Right atrium auricular region (tissue), 2 donors: Measurements from ENCODE around the gene COL24A1. TPM values are rescaled to one million over a fixed set of nuclear protein-coding genes. Genes with fewer than 3 reads are reported as not detected.
"Not testable (repeated sequence)": the region's sequence is repeated elsewhere in the genome, so short reads cannot be mapped to it uniquely, and the experiment has no call there.

ENCODE experiments used
- DNase-seq: peaks from one replicate; pipeline ENCODE4 v3.0.0-alpha.2; 2019; ENCODE audit warnings: low spot score
- H3K27ac ChIP-seq, 2 donors: fragments of 200-600 bp; sonication (generic); 1 replicate in 1 of 2; 2 replicates in 1 of 2; pipeline ENCODE4 v1.5.1; 2016 to 2019
- H3K27me3 ChIP-seq, 2 donors: fragments of 200-600 bp; sonication (generic); one replicate each; pipeline versions ENCODE4 v1.5.1 to v1.6.0; 2017 to 2019
- H3K36me3 ChIP-seq: fragments of 200-600 bp; sonication (generic); one replicate; pipeline ENCODE4 v1.5.1; 2016
- H3K4me1 ChIP-seq, 2 donors: fragments of 200-600 bp; sonication (generic); one replicate each; pipeline versions ENCODE4 v1.5.1 to v1.6.0; 2017 to 2019
- H3K4me3 ChIP-seq, 2 donors: fragments of 200-600 bp; sonication (generic); 1 replicate in 1 of 2; 2 replicates in 1 of 2; pipeline ENCODE4 v1.5.1; 2017 to 2019; ENCODE audit warnings: mild to moderate bottlenecking in 1 of 2, moderate library complexity in 1 of 2
- H3K9me3 ChIP-seq, 2 donors: fragments of 200-600 bp; sonication (generic); one replicate each; pipeline ENCODE4 v1.5.1; 2019
- total RNA-seq, 2 donors: library from RNA; depleted of rRNA; stranded (reverse); fragments of >200 nt; gene quantifications; one replicate each; pipeline ENCODE4 v1.1.0, GENCODE V29; 2016
- TF ChIP-seq, protein P1 (sequence below), 2 donors: fragments of 200-600 bp; sonication (generic); IDR thresholded peaks; one replicate each; pipeline ENCODE4 v1.5.1; 2019; ENCODE audit warnings: antibody characterized with exemption in 2 of 2

COL24A1 gene
- total RNA-seq, 2 donors from 2014 or later, result 0.67 to 1.0 TPM

- Histone ChIP-seq H3K4me1 (no peaks in the 10 kb centered on the region), H3K4me3 (no peak overlapping the region), H3K27ac (no peak overlapping the region), H3K27me3 (no peaks in the 10 kb centered on the region), H3K36me3 (no peaks in the 10 kb centered on the region), H3K9me3 (no peaks in the 10 kb centered on the region)
- TF ChIP-seq, protein P1, sequence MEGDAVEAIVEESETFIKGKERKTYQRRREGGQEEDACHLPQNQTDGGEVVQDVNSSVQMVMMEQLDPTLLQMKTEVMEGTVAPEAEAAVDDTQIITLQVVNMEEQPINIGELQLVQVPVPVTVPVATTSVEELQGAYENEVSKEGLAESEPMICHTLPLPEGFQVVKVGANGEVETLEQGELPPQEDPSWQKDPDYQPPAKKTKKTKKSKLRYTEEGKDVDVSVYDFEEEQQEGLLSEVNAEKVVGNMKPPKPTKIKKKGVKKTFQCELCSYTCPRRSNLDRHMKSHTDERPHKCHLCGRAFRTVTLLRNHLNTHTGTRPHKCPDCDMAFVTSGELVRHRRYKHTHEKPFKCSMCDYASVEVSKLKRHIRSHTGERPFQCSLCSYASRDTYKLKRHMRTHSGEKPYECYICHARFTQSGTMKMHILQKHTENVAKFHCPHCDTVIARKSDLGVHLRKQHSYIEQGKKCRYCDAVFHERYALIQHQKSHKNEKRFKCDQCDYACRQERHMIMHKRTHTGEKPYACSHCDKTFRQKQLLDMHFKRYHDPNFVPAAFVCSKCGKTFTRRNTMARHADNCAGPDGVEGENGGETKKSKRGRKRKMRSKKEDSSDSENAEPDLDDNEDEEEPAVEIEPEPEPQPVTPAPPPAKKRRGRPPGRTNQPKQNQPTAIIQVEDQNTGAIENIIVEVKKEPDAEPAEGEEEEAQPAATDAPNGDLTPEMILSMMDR (IDR thresholded peaks at IDR 0.05), result no peak
- no peak for DNase-seq
These were observed 17.8 kb downstream of the COL24A1 start for GRCh38 chr1:86138746-86139145.

DNA sequence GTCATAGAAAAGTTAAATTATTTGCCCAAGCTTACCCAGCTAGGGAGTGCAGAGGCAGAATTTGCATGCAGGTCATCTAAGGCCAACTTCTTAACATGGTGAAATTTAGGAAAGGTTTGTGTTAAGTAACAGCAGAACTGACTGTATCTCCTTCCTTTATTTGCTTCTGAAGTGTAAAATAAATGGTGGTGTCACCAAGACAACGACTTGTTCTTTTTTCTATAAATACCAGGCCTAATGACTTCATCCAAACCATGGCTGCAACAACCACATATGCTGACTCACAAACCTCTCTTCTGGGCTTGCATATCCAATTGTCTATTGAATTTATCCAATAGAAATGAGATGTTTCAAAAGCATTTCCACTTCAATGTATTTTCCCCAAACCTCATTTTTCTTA lies 19.1 kb downstream of the COL24A1 start:
- no peak for DNase-seq
- H3K4me3 ChIP-seq, result no peak overlapping the region
- H3K27me3 ChIP-seq, result no peaks in the 10 kb centered on the region
- no peaks in the 10 kb centered on the region for H3K4me1 ChIP-seq
- no peaks in the 10 kb centered on the region for H3K9me3 ChIP-seq
- H3K36me3 ChIP-seq, result no peaks in the 10 kb centered on the region
- H3K27ac ChIP-seq, result no peak overlapping the region
- TF ChIP-seq, protein P1 (IDR thresholded peaks at IDR 0.05), result no peak

- Histone ChIP-seq H3K36me3 (no peaks in the 10 kb centered on the region), H3K9me3 (peaks cover 0 to 10% of the 10 kb centered on the region in 2 donors), H3K27me3 (no peaks in the 10 kb centered on the region), H3K4me3 (no peak overlapping the region), H3K4me1 (no peaks in the 10 kb centered on the region), H3K27ac (no peak overlapping the region)
- DNase-seq, result no peak
- TF ChIP-seq, protein P1 (IDR thresholded peaks at IDR 0.05), result no peak
These were observed 37.3 kb downstream of the COL24A1 start for GRCh38 chr1:86119214-86119764.

GRCh38 chr1:86114816-86115400 lies 41.7 kb downstream of the COL24A1 start:
- TF ChIP-seq, protein P1 (IDR thresholded peaks at IDR 0.05), result no peak
- Histone ChIP-seq H3K27me3 (no peaks in the 10 kb centered on the region), H3K4me3 (no peak overlapping the region), H3K27ac (no peak overlapping the region), H3K9me3 (peaks cover 0 to 6% of the 10 kb centered on the region in 2 donors), H3K36me3 (no peaks in the 10 kb centered on the region), H3K4me1 (no peaks in the 10 kb centered on the region)
- no peak for DNase-seq

GRCh38 chr1:86114236-86114635 lies 42.3 kb downstream of the COL24A1 start:
- H3K27me3 ChIP-seq, result no peaks in the 10 kb centered on the region
- no peak for DNase-seq
- H3K9me3 ChIP-seq, result no peaks in the 10 kb centered on the region
- H3K4me3 ChIP-seq, result no peak overlapping the region
- TF ChIP-seq, protein P1 (IDR thresholded peaks at IDR 0.05), result no peak
- no peaks in the 10 kb centered on the region for H3K4me1 ChIP-seq
- H3K36me3 ChIP-seq, result no peaks in the 10 kb centered on the region
- H3K27ac ChIP-seq, result no peak overlapping the region

DNA sequence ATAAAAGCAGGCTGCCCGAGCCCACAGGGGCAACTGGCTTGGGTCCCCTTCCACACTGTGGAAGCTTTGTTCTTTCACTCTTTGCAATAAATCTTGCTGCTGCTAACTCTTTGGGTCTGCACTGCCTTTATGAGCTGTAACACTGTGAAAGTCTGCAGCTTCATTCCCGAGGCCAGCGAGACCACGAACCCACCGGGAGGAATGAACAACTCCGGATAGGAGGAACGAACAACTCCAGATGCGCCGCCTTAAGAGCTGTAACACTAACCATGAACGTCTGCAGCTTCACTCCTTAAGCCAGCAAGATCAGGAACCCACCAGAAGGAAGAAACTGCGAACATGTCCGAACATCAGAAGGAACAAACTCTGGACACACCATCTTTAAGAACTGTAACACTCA lies 45.0 kb downstream of the COL24A1 start:
- H3K27me3 ChIP-seq, DNase-seq, H3K27ac ChIP-seq, H3K4me3 ChIP-seq, H3K9me3 ChIP-seq, H3K36me3 ChIP-seq, H3K4me1 ChIP-seq: not testable (repeated sequence)
